Smooth muscle cell (in vitro differentiated cells): ENCODE results near the gene IPO9. TPM values are rescaled to one million over a fixed set of nuclear protein-coding genes. Genes with fewer than 3 reads are reported as not detected.

Experiments used
- DNase-seq: peaks from one replicate; lab custom pipeline; 2025; ENCODE audit not compliant: unreplicated experiment; lab: John Stamatoyannopoulos, UW
- H2AFZ ChIP-seq: fragments of 200-600 bp; sonication (generic); 2 replicates; pipeline ENCODE4 v1.6.0; 2016; ENCODE audit warnings: antibody characterized with exemption, low read depth, mild to moderate bottlenecking
- H3F3A ChIP-seq: fragments of 200-600 bp; sonication (generic); 2 replicates; pipeline ENCODE4 v1.6.0; 2017; ENCODE audit warnings: antibody characterized with exemption, low read depth
- H3K27ac ChIP-seq: fragments of 200-600 bp; sonication (generic); 2 replicates; pipeline ENCODE4 v1.5.1; 2016; ENCODE audit warnings: low read depth, mild to moderate bottlenecking
- H3K27me3 ChIP-seq: fragments of 200-600 bp; sonication (generic); 2 replicates; pipeline ENCODE4 v1.6.1; 2016; ENCODE audit warnings: low read depth, mild to moderate bottlenecking
- H3K36me3 ChIP-seq: fragments of 200-600 bp; sonication (generic); 2 replicates; pipeline ENCODE4 v1.5.1; 2016; ENCODE audit warnings: low read depth
- H3K4me1 ChIP-seq: fragments of 200-600 bp; sonication (generic); 2 replicates; pipeline ENCODE4 v1.5.1; 2016; ENCODE audit warnings: low read depth
- H3K4me2 ChIP-seq: fragments of 200-600 bp; sonication (generic); 2 replicates; pipeline ENCODE4 v1.6.0; 2016; ENCODE audit warnings: mild to moderate bottlenecking
- H3K4me3 ChIP-seq: fragments of 200-600 bp; sonication (generic); 2 replicates; pipeline ENCODE4 v1.5.1; 2016; ENCODE audit warnings: mild to moderate bottlenecking
- H3K79me2 ChIP-seq: fragments of 200-600 bp; sonication (generic); 2 replicates; pipeline ENCODE4 v1.6.0; 2016; ENCODE audit warnings: low read depth, mild to moderate bottlenecking
- H3K9ac ChIP-seq: fragments of 200-600 bp; sonication (generic); 2 replicates; pipeline ENCODE4 v1.6.0; 2016; ENCODE audit warnings: low read depth
- H3K9me3 ChIP-seq: fragments of 200-600 bp; sonication (generic); replicated peaks from 2 replicates; pipeline ENCODE4 v1.5.1; 2016; ENCODE audit warnings: low read depth
- H4K20me1 ChIP-seq: fragments of 200-600 bp; sonication (generic); 2 replicates; pipeline ENCODE4 v1.6.0; 2016; ENCODE audit warnings: low read depth
- WGBS: methylation state at CpG from one replicate; pipeline ENCODE4 v1.1.7; 2016; ENCODE audit warnings: low lambda C conversion rate; 5-methylcytosine and 5-hydroxymethylcytosine counted together
- polyA plus RNA-seq: library from polyadenylated mRNA; unstranded; fragments of >200 nt; fragmentation: Nextera tagmentation; extraction: Ambion mirVana; gene quantifications from 2 replicates; pipeline ENCODE4 v1.2.1, GENCODE V29; 2016
- total RNA-seq: library from RNA; depleted of rRNA; stranded (reverse); fragments of >200 nt; gene quantifications from 2 replicates; pipeline ENCODE4 v1.2.3, GENCODE V29; 2014
- TF ChIP-seq, protein P1 (sequence below): fragments of 200-600 bp; sonication (generic); IDR thresholded peaks from 2 replicates; pipeline ENCODE4 v1.5.1; 2017; ENCODE audit warnings: borderline replicate concordance, mild to moderate bottlenecking, antibody characterized with exemption; ENCODE audit not compliant: insufficient read depth, poor library complexity, severe bottlenecking

IPO9 gene
- total and polyA plus RNA-seq, 2 experiments from 2014 or later: 24.9 to 43.6 TPM

GRCh38 chr1:201840490-201840889 lies 11.5 kb downstream of the IPO9 start:
- H3K27me3 ChIP-seq: no peaks in the 10 kb centered on the region
- H3K9ac ChIP-seq: no peak overlapping the region
- no peaks in the 10 kb centered on the region for H3K9me3 ChIP-seq
- no peak overlapping the region for H3K27ac ChIP-seq
- H3F3A ChIP-seq: no peaks in the 10 kb centered on the region
- H3K4me2 ChIP-seq: no peak overlapping the region
- peaks cover 96% of the 10 kb centered on the region for H4K20me1 ChIP-seq
- no peak for DNase-seq
- no peak overlapping the region for H2AFZ ChIP-seq
- H3K4me3 ChIP-seq: no peak overlapping the region
- peaks cover 100% of the 10 kb centered on the region for H3K79me2 ChIP-seq
- 100% methylated on average over 1 of the region's 1 CpG for WGBS
- no peaks in the 10 kb centered on the region for H3K4me1 ChIP-seq
- TF ChIP-seq, protein P1, sequence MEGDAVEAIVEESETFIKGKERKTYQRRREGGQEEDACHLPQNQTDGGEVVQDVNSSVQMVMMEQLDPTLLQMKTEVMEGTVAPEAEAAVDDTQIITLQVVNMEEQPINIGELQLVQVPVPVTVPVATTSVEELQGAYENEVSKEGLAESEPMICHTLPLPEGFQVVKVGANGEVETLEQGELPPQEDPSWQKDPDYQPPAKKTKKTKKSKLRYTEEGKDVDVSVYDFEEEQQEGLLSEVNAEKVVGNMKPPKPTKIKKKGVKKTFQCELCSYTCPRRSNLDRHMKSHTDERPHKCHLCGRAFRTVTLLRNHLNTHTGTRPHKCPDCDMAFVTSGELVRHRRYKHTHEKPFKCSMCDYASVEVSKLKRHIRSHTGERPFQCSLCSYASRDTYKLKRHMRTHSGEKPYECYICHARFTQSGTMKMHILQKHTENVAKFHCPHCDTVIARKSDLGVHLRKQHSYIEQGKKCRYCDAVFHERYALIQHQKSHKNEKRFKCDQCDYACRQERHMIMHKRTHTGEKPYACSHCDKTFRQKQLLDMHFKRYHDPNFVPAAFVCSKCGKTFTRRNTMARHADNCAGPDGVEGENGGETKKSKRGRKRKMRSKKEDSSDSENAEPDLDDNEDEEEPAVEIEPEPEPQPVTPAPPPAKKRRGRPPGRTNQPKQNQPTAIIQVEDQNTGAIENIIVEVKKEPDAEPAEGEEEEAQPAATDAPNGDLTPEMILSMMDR: no peak
- H3K36me3 ChIP-seq: no peaks in the 10 kb centered on the region

- no peak for DNase-seq
- no peak overlapping the region for H3K4me3 ChIP-seq
- H3K4me1 ChIP-seq: no peaks in the 10 kb centered on the region
- H4K20me1 ChIP-seq: peaks cover 96% of the 10 kb centered on the region
- no peak overlapping the region for H3K27ac ChIP-seq
- H3F3A ChIP-seq: no peaks in the 10 kb centered on the region
- H3K79me2 ChIP-seq: peaks cover 100% of the 10 kb centered on the region
- H3K4me2 ChIP-seq: no peak overlapping the region
- no peak overlapping the region for H3K9ac ChIP-seq
- no peaks in the 10 kb centered on the region for H3K36me3 ChIP-seq
- no peaks in the 10 kb centered on the region for H3K27me3 ChIP-seq
- H2AFZ ChIP-seq: no peak overlapping the region
- WGBS: 93% methylated on average over 2 of the region's 2 CpGs
- no peaks in the 10 kb centered on the region for H3K9me3 ChIP-seq
- TF ChIP-seq, protein P1: no peak
These were observed 12.4 kb downstream of the IPO9 start for GRCh38 chr1:201841265-201841912.

- WGBS: 96% methylated on average over 2 of the region's 2 CpGs
- Histone ChIP-seq H3F3A (no peaks in the 10 kb centered on the region), H4K20me1 (peaks cover 97% of the 10 kb centered on the region)
These were observed 13.6 kb downstream of the IPO9 start for GRCh38 chr1:201842472-201843027.

More at GRCh38 chr1:201842472-201843027, 13.6 kb downstream of the IPO9 start:
- no peak overlapping the region for H3K9ac ChIP-seq
- no peak overlapping the region for H2AFZ ChIP-seq
- no peak for DNase-seq
- peaks cover 98% of the 10 kb centered on the region for H3K79me2 ChIP-seq
- no peaks in the 10 kb centered on the region for H3K4me1 ChIP-seq
- H3K9me3 ChIP-seq: no peaks in the 10 kb centered on the region
- TF ChIP-seq, protein P1: no peak
- H3K4me3 ChIP-seq: no peak overlapping the region
- no peak overlapping the region for H3K4me2 ChIP-seq
- no peaks in the 10 kb centered on the region for H3K36me3 ChIP-seq
- no peak overlapping the region for H3K27ac ChIP-seq
- no peaks in the 10 kb centered on the region for H3K27me3 ChIP-seq
